GM18507 (cell line): ENCODE results near the gene PHLDA2.
"Not testable (repeated sequence)": the region's sequence is repeated elsewhere in the genome, so short reads cannot be mapped to it uniquely, and the experiment has no call there.

Source experiments
- DNase-seq: peaks from one replicate; pipeline ENCODE4 v3.0.0; 2011; ENCODE audit warnings: low read depth; ENCODE audit not compliant: insufficient read length; ENCODE audit errors: extremely low spot score
- FAIRE-seq: peaks from 2 replicates; lab custom pipeline; 2011; peaks lifted over from hg19 to GRCh38; lab: Jason Lieb, UNC

PHLDA2 gene

GRCh38 chr11:2947744-2948143 is 18.5 kb upstream of the PHLDA2 start:
- DNase-seq (no peak), FAIRE-seq (no peak)

GRCh38 chr11:2945757-2946287 is 16.6 kb upstream of the PHLDA2 start:
- no peak for FAIRE-seq

GRCh38 chr11:2945031-2945756 is 16.0 kb upstream of the PHLDA2 start:
- FAIRE-seq (no peak), DNase-seq (no peak)

More at GRCh38 chr11:2945757-2946287, 16.6 kb upstream of the PHLDA2 start:
- DNase-seq: no peak

- FAIRE-seq: no peak
- DNase-seq: no peak
These were observed 15.3 kb upstream of the PHLDA2 start for GRCh38 chr11:2944530-2944929.

- no peak for DNase-seq
- no peak for FAIRE-seq
These were observed 14.5 kb upstream of the PHLDA2 start for GRCh38 chr11:2943711-2944118.

- no peak for DNase-seq
- no peak for FAIRE-seq
These were observed 13.9 kb upstream of the PHLDA2 start for GRCh38 chr11:2942872-2943710.

- DNase-seq: no peak
- no peak for FAIRE-seq
These were observed 13.2 kb upstream of the PHLDA2 start for GRCh38 chr11:2942447-2942846.

- DNase-seq (no peak), FAIRE-seq (no peak)
These were observed 12.0 kb upstream of the PHLDA2 start for GRCh38 chr11:2940921-2941821.

GRCh38 chr11:2940147-2940920 is 11.1 kb upstream of the PHLDA2 start:
- no peak for FAIRE-seq
- DNase-seq: no peak

- not testable (repeated sequence) for DNase-seq, FAIRE-seq
These were observed 9.5 kb upstream of the PHLDA2 start for GRCh38 chr11:2938458-2939418.

GRCh38 chr11:2937641-2938457 is 8.6 kb upstream of the PHLDA2 start:
- DNase-seq, FAIRE-seq: not testable (repeated sequence)

- DNase-seq (no peak), FAIRE-seq (no peak)
These were observed 5.5 kb upstream of the PHLDA2 start for GRCh38 chr11:2934611-2935239.

- FAIRE-seq (no peak), DNase-seq (no peak)
These were observed 4.9 kb upstream of the PHLDA2 start for GRCh38 chr11:2934021-2934550.

- DNase-seq (no peak), FAIRE-seq (no peak)
These were observed 4.3 kb upstream of the PHLDA2 start for GRCh38 chr11:2933375-2934020.

- FAIRE-seq (no peak), DNase-seq (no peak)
These were observed 3.6 kb upstream of the PHLDA2 start for GRCh38 chr11:2932850-2933251.
